ENCODE measurements around the gene KHDRBS2. TPM values are rescaled to one million over a fixed set of nuclear protein-coding genes. Genes with fewer than 3 reads are reported as not detected.

The KHDRBS2 gene
- not detected for total RNA-seq

DNA sequence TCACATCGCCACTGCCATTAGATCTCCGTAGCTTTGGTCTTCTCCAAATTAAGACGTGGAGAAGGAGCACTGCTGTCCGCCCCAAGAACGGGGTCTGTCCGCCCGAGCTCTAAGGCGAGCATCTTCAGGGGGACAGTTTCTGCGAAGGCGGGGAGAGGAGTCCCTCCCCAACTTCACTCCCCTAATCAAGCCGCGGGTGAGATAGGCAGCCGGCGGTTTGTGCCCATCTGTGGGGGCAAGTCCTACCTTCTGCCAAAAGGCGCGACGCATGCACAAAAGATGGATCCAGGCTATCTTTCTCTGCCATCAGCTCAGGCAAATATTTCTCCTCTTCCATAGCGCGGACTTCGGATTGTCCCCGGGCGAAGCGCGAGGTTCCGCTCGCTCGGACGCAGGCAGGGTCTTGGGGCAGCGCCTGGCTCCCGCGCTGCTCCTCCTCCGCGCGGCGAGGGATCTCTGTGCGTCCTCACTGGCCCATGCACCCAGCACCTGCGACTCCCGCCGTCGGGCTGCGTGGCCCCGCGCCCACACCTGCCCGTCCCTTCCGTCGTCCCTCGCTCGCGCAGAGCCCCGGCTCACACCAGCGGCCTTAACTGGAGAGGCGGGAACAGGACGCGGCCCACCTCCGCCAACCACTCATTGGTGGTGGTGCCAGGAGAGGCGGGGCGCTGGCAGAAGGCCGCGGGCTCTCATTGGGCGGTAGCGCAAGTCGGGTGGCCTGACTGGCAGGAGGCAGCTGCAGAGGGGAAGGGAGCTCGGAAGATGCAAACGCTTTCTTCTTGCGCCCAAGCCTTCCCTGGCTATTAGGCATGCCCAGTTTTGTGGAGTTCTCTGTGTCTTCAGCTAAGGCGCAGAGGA is at the start of gene KHDRBS2:
TSS of gene KHDRBS2 (minus strand) at position 614 of the 858 bp plus-strand sequence.
- Mint-ChIP-seq H3K36me3 (ENCODE audit: low read depth) (no peaks in the 10 kb centered on the region), H3K4me3 (no peak within 1 kb of the TSS), H3K27ac (no peak within 1 kb of the TSS), H3K9me3 (peaks cover 2% of the 10 kb centered on the region), H3K4me1 (ENCODE audit: low read depth) (no peaks in the 10 kb centered on the region), H3K27me3 (peaks cover 13% of the 10 kb centered on the region)
- ATAC-seq (peak; percentile 76), DNase-seq (peak; percentile 13)
- ChIA-PET CTCF (no interaction called here), POLR2A (no interaction called here)
- TF ChIP-seq, protein P1, sequence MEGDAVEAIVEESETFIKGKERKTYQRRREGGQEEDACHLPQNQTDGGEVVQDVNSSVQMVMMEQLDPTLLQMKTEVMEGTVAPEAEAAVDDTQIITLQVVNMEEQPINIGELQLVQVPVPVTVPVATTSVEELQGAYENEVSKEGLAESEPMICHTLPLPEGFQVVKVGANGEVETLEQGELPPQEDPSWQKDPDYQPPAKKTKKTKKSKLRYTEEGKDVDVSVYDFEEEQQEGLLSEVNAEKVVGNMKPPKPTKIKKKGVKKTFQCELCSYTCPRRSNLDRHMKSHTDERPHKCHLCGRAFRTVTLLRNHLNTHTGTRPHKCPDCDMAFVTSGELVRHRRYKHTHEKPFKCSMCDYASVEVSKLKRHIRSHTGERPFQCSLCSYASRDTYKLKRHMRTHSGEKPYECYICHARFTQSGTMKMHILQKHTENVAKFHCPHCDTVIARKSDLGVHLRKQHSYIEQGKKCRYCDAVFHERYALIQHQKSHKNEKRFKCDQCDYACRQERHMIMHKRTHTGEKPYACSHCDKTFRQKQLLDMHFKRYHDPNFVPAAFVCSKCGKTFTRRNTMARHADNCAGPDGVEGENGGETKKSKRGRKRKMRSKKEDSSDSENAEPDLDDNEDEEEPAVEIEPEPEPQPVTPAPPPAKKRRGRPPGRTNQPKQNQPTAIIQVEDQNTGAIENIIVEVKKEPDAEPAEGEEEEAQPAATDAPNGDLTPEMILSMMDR (IDR thresholded peaks at IDR 0.05) = no peak
- intact Hi-C loops (cut with micrococcal nuclease) = no loop called here

DNA sequence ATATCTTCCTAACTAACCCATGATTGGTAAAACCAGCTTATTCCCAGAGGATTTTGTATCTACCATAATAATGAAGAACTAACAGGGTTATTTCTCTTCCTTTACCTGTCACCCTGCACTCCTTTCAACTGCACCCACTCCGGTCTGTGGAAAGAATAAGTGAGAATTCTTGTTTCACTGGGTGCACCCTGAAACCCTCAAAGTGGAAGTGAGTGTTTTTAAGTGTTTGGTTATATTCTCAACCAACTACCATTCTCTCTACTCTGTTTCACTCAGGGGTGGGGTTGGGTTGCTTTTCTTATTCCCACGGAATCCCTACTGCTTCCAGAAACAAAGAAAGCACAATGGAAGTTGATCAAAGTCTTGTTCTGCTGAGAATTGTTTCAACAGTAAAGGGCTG is 42.6 kb upstream of the KHDRBS2 start:
- Mint-ChIP-seq H3K27ac (no peak overlapping the region), H3K36me3 (ENCODE audit: low read depth) (no peaks in the 10 kb centered on the region), H3K4me1 (ENCODE audit: low read depth) (no peaks in the 10 kb centered on the region), H3K9me3 (peaks cover 9% of the 10 kb centered on the region), H3K4me3 (no peak overlapping the region), H3K27me3 (no peaks in the 10 kb centered on the region)
- TF ChIP-seq, protein P1 (IDR thresholded peaks at IDR 0.05) = no peak
- intact Hi-C loops (cut with micrococcal nuclease) = no loop called here
- ChIA-PET CTCF (no interaction called here), POLR2A (no interaction called here)
- DNase-seq (no peak), ATAC-seq (no peak)

DNA sequence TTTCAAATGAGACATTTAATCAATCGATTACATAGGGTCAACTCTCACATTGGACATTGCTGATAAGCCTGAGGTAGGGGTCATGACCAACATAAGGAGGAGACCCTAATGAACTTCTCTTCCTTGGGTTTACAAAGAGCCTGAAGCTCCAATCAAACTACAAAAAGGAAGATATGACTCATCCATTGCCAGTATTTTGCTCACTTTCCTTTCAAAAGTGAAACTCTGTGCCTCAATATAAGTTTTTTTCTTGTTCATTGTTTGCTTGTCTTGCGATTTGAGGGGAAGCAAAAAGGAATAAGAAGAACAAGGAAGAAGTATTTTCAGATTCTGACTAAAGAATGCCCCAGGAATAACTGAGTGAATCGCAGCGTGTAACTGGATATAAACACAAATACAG is 38.8 kb upstream of the KHDRBS2 start:
- TF ChIP-seq, protein P1 (IDR thresholded peaks at IDR 0.05) = no peak
- ChIA-PET POLR2A (no interaction called here), CTCF (no interaction called here)
- no peak overlapping the region for H3K4me3 Mint-ChIP-seq
- DNase-seq (no peak), ATAC-seq (no peak)
- peaks cover 7% of the 10 kb centered on the region for H3K9me3 Mint-ChIP-seq
- no peak overlapping the region for H3K27ac Mint-ChIP-seq
- no peaks in the 10 kb centered on the region for H3K27me3 Mint-ChIP-seq
- H3K36me3 Mint-ChIP-seq (ENCODE audit: low read depth) = no peaks in the 10 kb centered on the region
- intact Hi-C loops (cut with micrococcal nuclease) = no loop called here
- H3K4me1 Mint-ChIP-seq (ENCODE audit: low read depth) = no peaks in the 10 kb centered on the region

GRCh38 chr6:62323818-62324431 is 37.9 kb upstream of the KHDRBS2 start:
- Mint-ChIP-seq H3K36me3 (ENCODE audit: low read depth) (no peaks in the 10 kb centered on the region), H3K4me1 (ENCODE audit: low read depth) (no peaks in the 10 kb centered on the region), H3K27me3 (no peaks in the 10 kb centered on the region), H3K4me3 (no peak overlapping the region), H3K27ac (no peak overlapping the region), H3K9me3 (peaks cover 7% of the 10 kb centered on the region)
- DNase-seq (no peak), ATAC-seq (no peak)
- intact Hi-C loops (cut with micrococcal nuclease) = no loop called here
- CTCF ChIA-PET = no interaction called here
- POLR2A ChIA-PET = no interaction called here
- TF ChIP-seq, protein P1 (IDR thresholded peaks at IDR 0.05) = no peak

DNA sequence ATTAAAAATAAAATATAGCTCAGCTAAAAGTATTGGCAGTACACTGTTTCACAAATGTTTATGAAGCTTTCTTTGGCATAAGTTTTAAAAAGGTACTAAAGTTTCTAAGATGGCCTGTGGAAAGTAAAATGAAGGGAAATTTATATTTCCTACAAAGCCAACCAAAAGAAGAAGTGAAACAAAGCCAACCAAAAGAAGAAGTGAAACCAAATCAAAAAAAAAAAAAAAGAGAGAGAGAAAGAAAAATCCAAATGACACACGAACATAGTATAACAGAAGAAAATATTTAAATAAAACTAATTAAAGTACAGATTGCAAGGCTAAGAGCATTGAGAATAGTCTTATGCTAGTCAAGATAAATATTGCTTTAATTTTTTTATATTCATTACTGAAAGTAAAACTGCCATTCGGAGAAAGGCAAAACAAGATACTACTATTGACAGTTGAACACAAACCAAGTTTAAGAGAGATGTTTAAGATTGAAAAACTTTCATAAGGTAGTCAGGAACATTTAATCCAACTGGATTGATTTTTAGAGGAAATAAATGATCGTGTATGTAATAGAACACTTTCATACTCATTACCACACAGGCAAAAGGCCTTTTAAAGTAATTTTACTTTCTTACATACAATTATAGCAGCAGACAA is 12.8 kb upstream of the KHDRBS2 start:
- Mint-ChIP-seq H3K9me3 (peaks cover 16% of the 10 kb centered on the region), H3K27me3 (no peaks in the 10 kb centered on the region), H3K4me1 (ENCODE audit: low read depth) (no peaks in the 10 kb centered on the region), H3K4me3 (no peak overlapping the region), H3K27ac (no peak overlapping the region), H3K36me3 (ENCODE audit: low read depth) (no peaks in the 10 kb centered on the region)
- TF ChIP-seq, protein P1 (IDR thresholded peaks at IDR 0.05) = no peak
- intact Hi-C loops (cut with micrococcal nuclease) = no loop called here
- POLR2A ChIA-PET = no interaction called here
- no peak for DNase-seq
- ATAC-seq = no peak
- CTCF ChIA-PET = no interaction called here
